ENCODE measurements around the gene RFXANK. TPM values are rescaled to one million over a fixed set of nuclear protein-coding genes. Genes with fewer than 3 reads are reported as not detected.

The RFXANK gene
- total and polyA plus RNA-seq, 2 donors (not counting 1 experiment from before 2014, with no cell fraction given), result 77.9 to 100 TPM

GRCh38 chr19:19201697-19202630, 9.9 kb downstream of the RFXANK start:
- no peak for DNase-seq
- ATAC-seq (ENCODE audit: low read depth), result no peak
- Histone ChIP-seq H3K27me3 (replicated peaks in 1 of 4; ENCODE audit: control extremely low read depth in 1 of 4, control insufficient read depth in 3 of 4, insufficient read depth in 4 of 4, low read length in 3 of 4) (peaks cover 0 to 11% (median 2%) of the 10 kb centered on the region in 4 experiments), H3K9me3 (ENCODE audit: control extremely low read depth in 1 of 3, control insufficient read depth in 2 of 3, insufficient read depth in 1 of 3, low read length in 2 of 3) (peaks cover 0 to 3% (median 0%) of the 10 kb centered on the region in 3 donors), H3K79me2 (ENCODE audit: control insufficient read depth, insufficient read depth, low read length) (peaks cover 17% of the 10 kb centered on the region), H3K9ac (ENCODE audit: low read length) (peak overlapping the region; percentile 82), H3K36me3 (replicated peaks in 1 of 2; ENCODE audit: control extremely low read depth in 1 of 2, control insufficient read depth in 1 of 2, extremely low read depth in 1 of 2, insufficient read depth in 2 of 2, low read length in 1 of 2) (peaks cover 2 to 24% of the 10 kb centered on the region in 2 experiments), H3K4me1 (ENCODE audit: control insufficient read depth in 2 of 2, insufficient read depth in 2 of 2, low read length in 2 of 2) (peaks cover 12 to 21% of the 10 kb centered on the region in 2 donors), H3K4me2 (replicated peaks; ENCODE audit: low read depth, low read length, poor library complexity, severe bottlenecking) (peak overlapping the region; percentile 83), H3K27ac (ENCODE audit: low read length in 2 of 2) (peak overlapping the region in 1 of 2 donors; percentile 85), H2AFZ (ENCODE audit: insufficient read depth, low read depth, low read length, poor library complexity, severe bottlenecking) (peak overlapping the region; percentile 82), H3K4me3 (ENCODE audit: control extremely low read depth in 1 of 5, extremely low read depth in 1 of 5, insufficient read depth in 1 of 5, low read depth in 2 of 5, low read length in 4 of 5) (peak overlapping the region in 4 of 5 experiments; percentile 71 to 91 (median 82)), H4K20me1 (ENCODE audit: control insufficient read depth, insufficient read depth, low read length, poor library complexity, severe bottlenecking) (no peaks in the 10 kb centered on the region)
- H3K4me3 Mint-ChIP-seq, result peak overlapping the region; percentile 92
- peak overlapping the region; percentile 91 for H3K27ac Mint-ChIP-seq
- CTCF ChIA-PET, result interaction anchor here (0.8 to 1.5 kb wide), 3 partner anchors 10 to 61 kb away, joined by 3 to 5 read pairs (median 3); partner anchors contain the start of genes BORCS8 and RFXANK
- POLR2A ChIA-PET, result interaction anchor here (0.6 to 2.7 kb wide), 2 partner anchors 9 to 923 kb away, joined by 14 read pairs; partner anchors contain the start of genes BORCS8 and RFXANK
- TF ChIP-seq EZH2 (IDR thresholded peaks at IDR 0.05; ENCODE audit: borderline replicate concordance, insufficient read depth, low read depth, low read length, poor library complexity, severe bottlenecking) (no peak), CTCF (IDR thresholded peaks at IDR 0.05) (no peak)
- peaks cover 20% of the 10 kb centered on the region for H3K4me1 Mint-ChIP-seq
- no peaks in the 10 kb centered on the region for H3K9me3 Mint-ChIP-seq (ENCODE audit: insufficient read depth)
- 77% methylated on average over 12 of the region's 19 CpGs for WGBS (ENCODE audit: insufficient coverage)
- intact Hi-C loops (cut with micrococcal nuclease), result no loop called here
- peaks cover 3% of the 10 kb centered on the region for H3K27me3 Mint-ChIP-seq

All from B cell (primary cell).